Stimulated activated CD8-positive, alpha-beta memory T cell treated with anti-CD3 and anti-CD28 coated beads, Interleukin-7, amount 100 ng/mL, for 24 hours (primary cell): ENCODE data around the gene C10orf53.

ENCODE experiments used
- DNase-seq: peaks from one replicate; pipeline ENCODE4 v3.0.0-alpha.2; 2020; ENCODE audit warnings: low read depth

C10orf53 gene

GRCh38 chr10:49737474-49738201, 58.2 kb downstream of the C10orf53 start:
- DNase-seq = no peak

- no peak for DNase-seq
Measured at GRCh38 chr10:49738616-49739360, 59.3 kb downstream of the C10orf53 start.

- DNase-seq = no peak
Measured at GRCh38 chr10:49739426-49739825, 60.0 kb downstream of the C10orf53 start.

- DNase-seq = no peak
Measured at GRCh38 chr10:49740346-49741107, 61.1 kb downstream of the C10orf53 start.

GRCh38 chr10:49741108-49741995, 61.9 kb downstream of the C10orf53 start:
- DNase-seq = no peak

GRCh38 chr10:49742683-49743463, 63.4 kb downstream of the C10orf53 start:
- no peak for DNase-seq

- DNase-seq = no peak
Measured at GRCh38 chr10:49743464-49744075, 64.1 kb downstream of the C10orf53 start.

- DNase-seq = no peak
Measured at GRCh38 chr10:49744091-49744685, 64.7 kb downstream of the C10orf53 start.

GRCh38 chr10:49744924-49745605, 65.6 kb downstream of the C10orf53 start:
- DNase-seq = no peak

- DNase-seq = no peak
Measured at GRCh38 chr10:49745756-49746155, 66.3 kb downstream of the C10orf53 start.

GRCh38 chr10:49746626-49747302, 67.3 kb downstream of the C10orf53 start:
- DNase-seq = no peak
